ENCODE measurements around the gene VEGFB. TPM values are rescaled to one million over a fixed set of nuclear protein-coding genes. Genes with fewer than 3 reads are reported as not detected.
A peak's percentile ranks its signal among the peaks of the same experiment; 100 is the strongest.

The VEGFB gene
- total RNA-seq, 1 donor from 2014 or later: 205 TPM

- Mint-ChIP-seq H3K36me3 (ENCODE audit: unreplicated experiment) (peaks cover 18% of the 10 kb centered on the region), H3K27ac (ENCODE audit: unreplicated experiment) (peak overlapping the region; percentile 80), H3K27me3 (ENCODE audit: unreplicated experiment) (no peaks in the 10 kb centered on the region), H3K9me3 (ENCODE audit: unreplicated experiment) (no peaks in the 10 kb centered on the region), H3K4me3 (ENCODE audit: unreplicated experiment) (no peak overlapping the region), H3K4me1 (ENCODE audit: unreplicated experiment) (peaks cover 17% of the 10 kb centered on the region)
- no peak for TF ChIP-seq CTCF (IDR thresholded peaks at IDR 0.05)
- DNase-seq (ENCODE audit: extremely low spot score, unreplicated experiment): no peak
These were observed 26.9 kb upstream of the VEGFB start for GRCh38 chr11:64207256-64208085.

GRCh38 chr11:64208086-64208795 lies 26.1 kb upstream of the VEGFB start:
- no peaks in the 10 kb centered on the region for H3K27me3 Mint-ChIP-seq (ENCODE audit: unreplicated experiment)
- H3K36me3 Mint-ChIP-seq (ENCODE audit: unreplicated experiment): peaks cover 13% of the 10 kb centered on the region
- no peaks in the 10 kb centered on the region for H3K9me3 Mint-ChIP-seq (ENCODE audit: unreplicated experiment)
- H3K4me3 Mint-ChIP-seq (ENCODE audit: unreplicated experiment): no peak overlapping the region
- peak overlapping the region; percentile 80 for H3K27ac Mint-ChIP-seq (ENCODE audit: unreplicated experiment)
- TF ChIP-seq CTCF (IDR thresholded peaks at IDR 0.05): no peak
- no peak for DNase-seq (ENCODE audit: extremely low spot score, unreplicated experiment)
- peaks cover 17% of the 10 kb centered on the region for H3K4me1 Mint-ChIP-seq (ENCODE audit: unreplicated experiment)

- H3K27ac Mint-ChIP-seq (ENCODE audit: unreplicated experiment): no peak overlapping the region
- no peak for TF ChIP-seq CTCF (IDR thresholded peaks at IDR 0.05)
- peaks cover 7% of the 10 kb centered on the region for H3K36me3 Mint-ChIP-seq (ENCODE audit: unreplicated experiment)
- DNase-seq (ENCODE audit: extremely low spot score, unreplicated experiment): no peak
- H3K9me3 Mint-ChIP-seq (ENCODE audit: unreplicated experiment): no peaks in the 10 kb centered on the region
- no peak overlapping the region for H3K4me3 Mint-ChIP-seq (ENCODE audit: unreplicated experiment)
- no peaks in the 10 kb centered on the region for H3K27me3 Mint-ChIP-seq (ENCODE audit: unreplicated experiment)
- peaks cover 15% of the 10 kb centered on the region for H3K4me1 Mint-ChIP-seq (ENCODE audit: unreplicated experiment)
These were observed 25.4 kb upstream of the VEGFB start for GRCh38 chr11:64208796-64209562.

GRCh38 chr11:64209563-64209843 lies 24.9 kb upstream of the VEGFB start:
- H3K4me1 Mint-ChIP-seq (ENCODE audit: unreplicated experiment): peaks cover 10% of the 10 kb centered on the region
- no peak overlapping the region for H3K4me3 Mint-ChIP-seq (ENCODE audit: unreplicated experiment)
- H3K27me3 Mint-ChIP-seq (ENCODE audit: unreplicated experiment): no peaks in the 10 kb centered on the region
- H3K36me3 Mint-ChIP-seq (ENCODE audit: unreplicated experiment): peaks cover 2% of the 10 kb centered on the region
- H3K27ac Mint-ChIP-seq (ENCODE audit: unreplicated experiment): no peak overlapping the region
- DNase-seq (ENCODE audit: extremely low spot score, unreplicated experiment): no peak
- no peak for TF ChIP-seq CTCF (IDR thresholded peaks at IDR 0.05)
- H3K9me3 Mint-ChIP-seq (ENCODE audit: unreplicated experiment): no peaks in the 10 kb centered on the region
